PC-9 (cell line): ENCODE data around the gene MIP.
"Not testable (repeated sequence)": the region's sequence is repeated elsewhere in the genome, so short reads cannot be mapped to it uniquely, and the experiment has no call there.

Experiments used
- EZH2 ChIP-seq: fragments of 200-600 bp; sonication (generic); IDR thresholded peaks from 2 replicates; pipeline ENCODE4 v1.8.0; 2017; ENCODE audit warnings: antibody characterized with exemption, low read depth
- TF ChIP-seq, protein P1 (sequence below): fragments of 200-600 bp; sonication (generic); conservative IDR thresholded peaks from 2 replicates; pipeline ENCODE4 v1.6.1; 2017; ENCODE audit warnings: mixed run types, antibody characterized with exemption, mild to moderate bottlenecking, moderate library complexity

DNA sequence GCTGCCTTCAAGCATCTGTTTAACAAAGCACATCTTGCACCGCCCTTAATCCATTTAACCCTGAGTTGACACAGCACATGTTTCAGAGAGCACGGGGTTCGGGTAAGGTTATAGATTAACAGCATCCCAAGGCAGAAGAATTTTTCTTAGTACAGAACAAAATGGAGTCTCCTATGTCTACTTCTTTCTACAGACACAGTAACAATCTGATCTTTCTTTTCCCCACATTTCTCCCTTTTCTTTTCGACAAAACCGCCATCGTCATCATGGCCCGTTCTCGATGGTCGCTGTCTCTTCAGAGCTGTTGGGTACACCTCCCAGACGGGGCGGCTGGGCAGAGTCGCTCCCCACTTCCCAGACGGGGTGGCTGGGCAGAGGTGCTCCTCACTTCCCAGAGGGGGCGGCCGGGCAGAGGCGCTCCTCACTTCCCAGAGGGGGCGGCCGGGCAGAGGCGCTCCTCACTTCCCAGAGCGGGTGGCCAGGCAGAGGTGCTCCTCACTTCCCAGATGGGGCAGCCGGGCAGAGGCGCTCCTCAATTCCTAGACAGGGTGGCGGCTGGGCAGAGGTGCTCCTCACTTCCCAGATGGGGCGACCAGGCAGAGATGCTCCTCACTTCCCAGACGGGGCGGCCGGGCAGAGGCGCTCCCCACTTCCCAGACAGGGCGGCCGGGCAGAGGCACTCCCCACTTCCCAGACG, 39.1 kb upstream of the MIP start:
- TF ChIP-seq, protein P1, sequence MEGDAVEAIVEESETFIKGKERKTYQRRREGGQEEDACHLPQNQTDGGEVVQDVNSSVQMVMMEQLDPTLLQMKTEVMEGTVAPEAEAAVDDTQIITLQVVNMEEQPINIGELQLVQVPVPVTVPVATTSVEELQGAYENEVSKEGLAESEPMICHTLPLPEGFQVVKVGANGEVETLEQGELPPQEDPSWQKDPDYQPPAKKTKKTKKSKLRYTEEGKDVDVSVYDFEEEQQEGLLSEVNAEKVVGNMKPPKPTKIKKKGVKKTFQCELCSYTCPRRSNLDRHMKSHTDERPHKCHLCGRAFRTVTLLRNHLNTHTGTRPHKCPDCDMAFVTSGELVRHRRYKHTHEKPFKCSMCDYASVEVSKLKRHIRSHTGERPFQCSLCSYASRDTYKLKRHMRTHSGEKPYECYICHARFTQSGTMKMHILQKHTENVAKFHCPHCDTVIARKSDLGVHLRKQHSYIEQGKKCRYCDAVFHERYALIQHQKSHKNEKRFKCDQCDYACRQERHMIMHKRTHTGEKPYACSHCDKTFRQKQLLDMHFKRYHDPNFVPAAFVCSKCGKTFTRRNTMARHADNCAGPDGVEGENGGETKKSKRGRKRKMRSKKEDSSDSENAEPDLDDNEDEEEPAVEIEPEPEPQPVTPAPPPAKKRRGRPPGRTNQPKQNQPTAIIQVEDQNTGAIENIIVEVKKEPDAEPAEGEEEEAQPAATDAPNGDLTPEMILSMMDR, result not testable (repeated sequence)
- TF ChIP-seq EZH2, result not testable (repeated sequence)
